Activated naive CD8-positive, alpha-beta T cell treated with anti-CD3 and anti-CD28 coated beads, Interleukin-2, amount 50 U/mL, for 16 hours (primary cell): ENCODE measurements around the gene ARPIN.
A peak's percentile ranks its signal among the peaks of the same experiment; 100 is the strongest.
"Not testable (repeated sequence)": the region's sequence is repeated elsewhere in the genome, so short reads cannot be mapped to it uniquely, and the experiment has no call there.

Source experiments
- DNase-seq: peaks from one replicate; pipeline ENCODE4 v3.0.0-alpha.2; 2020; ENCODE audit warnings: low read depth, low spot score

The ARPIN gene

DNA sequence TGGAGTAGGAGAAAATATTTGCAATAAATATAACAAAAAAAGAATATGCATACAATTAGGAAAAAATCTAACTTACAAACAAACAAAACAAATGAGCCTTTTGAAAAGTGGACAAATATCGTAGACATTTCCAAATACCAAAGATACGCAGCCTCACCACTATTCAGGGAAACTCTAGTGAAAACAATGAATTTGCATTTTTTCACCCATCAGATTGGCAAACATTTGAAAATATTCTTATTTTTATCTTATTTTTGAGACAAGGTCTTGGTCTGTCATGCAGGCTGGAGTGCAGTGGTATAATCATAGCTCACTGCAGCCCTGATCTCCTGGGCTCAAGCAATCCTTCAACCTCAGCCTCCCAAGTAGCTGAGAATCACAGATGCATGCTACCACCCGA is 34.4 kb downstream of the ARPIN start:
- DNase-seq, result no peak

DNA sequence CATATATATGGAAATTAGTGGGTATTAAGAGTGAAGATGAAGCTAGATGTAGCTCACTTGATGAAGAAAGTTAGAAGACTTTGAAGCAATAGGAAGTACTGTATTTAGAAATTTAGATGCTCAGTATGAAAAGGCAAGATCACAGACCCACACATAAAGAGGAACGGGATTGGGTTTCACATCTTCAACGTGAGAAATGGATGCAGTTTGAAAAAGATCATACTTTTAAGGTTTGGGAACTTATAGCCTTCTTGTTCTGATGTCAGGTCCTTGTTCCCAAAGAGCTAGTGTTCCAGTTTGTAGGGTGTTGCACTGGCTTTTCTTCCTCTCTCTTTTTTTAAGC is 35.7 kb downstream of the ARPIN start:
- DNase-seq, result no peak

GRCh38 chr15:89876396-89877082 is 36.2 kb downstream of the ARPIN start:
- DNase-seq, result no peak

DNA sequence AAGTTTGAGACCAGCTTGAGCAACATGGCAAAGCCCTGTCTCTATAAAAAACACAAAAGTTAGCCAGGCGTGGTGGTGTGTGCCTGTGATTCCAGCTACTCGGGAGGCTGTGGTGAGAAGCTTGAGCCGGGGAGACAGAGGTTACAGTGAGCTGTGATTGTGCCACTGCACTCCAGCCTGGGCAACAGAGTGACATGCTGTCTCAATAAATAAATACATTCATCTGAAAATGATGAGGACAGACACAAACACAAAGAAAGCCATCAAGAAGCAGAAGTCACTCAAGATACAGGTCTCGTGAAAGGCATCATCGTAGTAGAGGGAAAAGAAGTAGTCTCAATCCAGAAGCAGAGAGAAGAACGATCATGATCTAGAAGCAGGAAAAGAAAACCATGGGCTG is 37.0 kb downstream of the ARPIN start:
- DNase-seq, result no peak

- DNase-seq, result peak; percentile 67
Measured at GRCh38 chr15:89874926-89875564, 37.7 kb downstream of the ARPIN start.

DNA sequence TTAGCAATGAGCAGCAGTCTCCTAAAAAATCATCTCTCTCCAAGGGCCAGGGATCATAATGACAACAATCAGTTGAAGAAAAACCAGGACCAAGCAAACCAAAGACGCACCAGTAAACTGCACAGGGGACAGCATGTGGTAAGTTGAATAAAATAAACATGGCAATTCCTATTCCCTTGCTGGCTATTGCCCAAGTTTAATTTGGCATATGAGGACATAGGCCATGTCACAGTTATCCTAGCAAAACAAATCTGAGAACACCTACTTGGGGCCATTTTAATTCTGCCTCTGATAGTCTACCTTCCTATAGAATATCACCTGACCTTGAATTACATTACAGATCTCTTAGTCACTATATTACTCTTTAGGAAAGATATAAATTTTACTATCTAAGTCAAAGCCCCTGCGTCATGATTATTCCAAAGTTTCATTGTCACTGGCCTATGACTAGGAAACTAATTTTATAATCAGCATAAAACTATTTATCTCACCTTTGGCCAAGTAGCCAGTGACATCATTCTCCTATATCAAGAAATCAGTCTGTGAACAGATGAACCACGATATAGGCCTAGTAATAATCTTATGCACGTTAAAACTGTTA is 42.0 kb downstream of the ARPIN start:
- DNase-seq, result no peak

DNA sequence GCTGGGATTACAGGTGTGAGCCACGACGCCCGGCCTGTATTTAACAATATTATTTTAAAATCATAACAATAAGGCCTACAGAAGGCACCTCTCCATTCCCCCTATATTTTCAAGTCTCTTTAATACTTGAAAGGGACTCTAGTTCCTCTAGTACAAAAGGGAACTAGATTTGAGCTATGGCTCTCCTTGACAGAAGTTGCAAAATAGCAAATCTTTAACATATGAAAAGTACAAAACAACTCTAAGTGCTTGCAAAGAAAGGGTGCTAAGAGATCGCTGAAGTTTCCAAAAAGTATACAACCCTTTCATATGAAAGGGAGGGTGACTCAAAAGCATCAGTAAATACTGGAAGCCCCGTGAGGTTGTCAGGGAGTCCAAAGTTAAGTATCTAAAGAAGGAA is 42.7 kb downstream of the ARPIN start:
- no peak for DNase-seq

GRCh38 chr15:89869490-89869889 is 43.3 kb downstream of the ARPIN start:
- DNase-seq, result not testable (repeated sequence)

DNA sequence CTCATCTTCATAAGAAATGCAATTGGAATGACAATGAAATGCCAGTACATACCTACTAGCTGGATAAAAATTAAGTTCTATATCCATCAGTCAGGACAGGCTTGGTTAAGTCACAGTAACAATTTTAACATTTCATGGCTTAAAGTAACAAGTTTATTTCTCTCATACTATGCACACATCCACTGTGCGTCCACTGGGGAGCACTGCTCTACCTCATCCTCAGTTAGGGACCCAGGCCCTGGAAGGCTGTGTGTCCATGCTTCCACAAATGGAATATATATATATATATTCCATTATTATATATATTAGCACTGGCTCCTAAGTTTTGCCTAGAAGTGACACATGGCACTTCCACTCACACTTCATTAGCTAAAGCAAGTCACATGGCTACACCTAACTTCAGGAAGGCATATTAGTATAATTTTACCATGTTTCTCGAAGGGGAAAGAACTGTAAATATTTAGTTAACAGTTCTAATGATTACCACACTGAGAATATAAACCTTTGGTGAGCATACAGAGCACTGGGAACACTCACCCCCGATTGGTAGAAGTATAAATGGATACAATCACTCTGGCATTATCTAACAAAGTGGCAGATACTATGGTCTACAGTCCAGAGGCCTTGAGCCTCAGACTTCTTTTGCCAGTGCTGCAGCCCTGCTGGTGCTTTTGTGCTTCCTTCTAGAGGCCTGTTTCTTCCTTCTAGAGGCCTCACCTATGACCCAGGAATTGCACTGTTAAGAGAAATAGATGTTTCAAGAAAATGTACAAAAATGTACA is 47.6 kb downstream of the ARPIN start:
- no peak for DNase-seq

DNA sequence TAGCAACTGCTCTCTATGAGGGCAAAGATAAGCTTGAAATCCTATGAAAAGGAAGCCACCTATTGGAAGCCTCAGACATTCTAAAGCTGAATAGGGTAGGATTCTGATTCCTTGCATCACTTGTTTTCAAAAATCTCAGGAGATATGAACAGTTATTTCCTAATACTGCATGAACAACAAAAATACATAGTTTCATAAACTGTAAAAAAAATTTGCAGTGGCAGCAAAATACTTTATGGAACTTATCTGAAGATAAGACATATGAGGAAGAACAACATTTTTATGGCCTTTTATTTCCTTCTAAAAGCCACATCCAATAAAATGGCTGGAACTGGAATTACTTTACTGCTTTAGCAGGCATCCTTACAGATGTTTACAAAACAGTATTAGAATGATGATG is 48.8 kb downstream of the ARPIN start:
- no peak for DNase-seq

DNA sequence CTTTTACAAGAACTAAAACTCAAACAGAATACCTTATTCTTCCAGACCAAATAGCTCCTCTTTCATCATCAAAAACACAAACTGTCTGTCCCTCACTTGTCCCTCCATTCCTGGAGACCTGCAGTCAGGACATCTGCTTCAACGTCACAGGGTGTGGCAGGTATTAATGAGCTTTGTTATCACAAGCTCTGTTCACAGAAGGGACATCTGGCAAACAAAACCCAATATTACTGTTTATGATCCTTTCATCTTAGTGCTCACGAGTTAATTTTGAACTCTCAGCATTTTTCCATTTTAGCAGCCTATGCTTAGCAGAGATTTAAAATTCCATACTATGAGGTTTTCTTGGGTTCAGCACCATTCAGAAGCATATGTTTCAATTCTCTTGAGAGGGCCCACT is 51.9 kb downstream of the ARPIN start:
- no peak for DNase-seq

DNA sequence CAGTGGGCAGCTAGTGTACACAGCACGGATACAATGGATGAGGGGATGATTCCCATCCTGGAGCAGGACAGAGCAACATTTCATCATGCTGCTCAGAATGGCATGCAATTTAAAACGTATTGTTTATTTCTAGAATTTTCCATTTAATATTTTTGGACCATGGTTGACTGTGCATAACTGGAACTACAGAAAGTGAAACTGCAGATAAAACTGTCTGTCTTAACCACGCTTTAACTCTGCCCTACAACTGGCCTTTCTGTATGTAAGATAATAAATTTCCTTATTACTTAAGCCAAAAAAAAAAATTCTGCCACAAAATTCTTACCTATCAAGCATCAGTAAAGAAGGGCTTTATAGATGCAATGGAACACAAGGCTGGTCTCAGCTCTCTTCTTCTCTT is 52.3 kb downstream of the ARPIN start:
- DNase-seq, result no peak

DNA sequence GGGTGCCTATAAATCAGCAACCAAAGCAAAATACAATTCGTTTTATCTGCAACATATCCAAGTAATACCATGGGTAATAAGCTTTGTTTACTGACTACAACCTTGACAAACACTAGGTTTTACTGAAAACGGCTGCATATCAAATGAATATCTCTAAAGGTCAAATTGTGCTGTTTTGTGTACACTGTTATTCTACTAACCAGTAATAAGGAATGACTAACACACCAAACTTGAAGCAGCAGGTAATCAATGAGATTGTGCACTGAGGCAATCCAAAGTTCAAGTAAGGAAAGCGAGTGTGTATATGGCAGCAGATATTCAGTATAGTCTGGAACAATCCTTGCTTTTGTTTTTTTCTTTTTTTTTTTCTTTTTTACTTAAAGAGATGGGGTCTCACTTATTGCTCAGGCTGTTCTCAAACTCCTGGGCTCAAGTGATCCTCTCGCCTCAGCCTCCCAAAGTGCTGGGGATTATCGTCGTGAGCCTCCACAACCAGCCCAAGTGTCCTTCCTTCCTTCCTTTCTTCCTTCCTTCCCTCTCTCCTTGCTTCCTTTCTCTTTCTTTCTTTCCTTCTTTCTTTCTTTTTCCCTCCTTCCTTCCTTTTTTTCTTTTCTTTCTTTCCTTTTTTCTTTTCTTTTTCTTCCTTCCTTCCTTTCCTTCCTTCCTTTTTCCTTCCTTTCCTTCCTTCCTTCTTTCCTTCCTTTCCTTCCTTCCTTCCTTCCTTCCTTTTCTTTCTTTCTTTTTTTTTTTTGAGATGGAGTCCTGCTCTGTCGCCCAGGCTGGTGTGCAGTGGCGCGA is 53.9 kb downstream of the ARPIN start:
- no peak for DNase-seq

DNA sequence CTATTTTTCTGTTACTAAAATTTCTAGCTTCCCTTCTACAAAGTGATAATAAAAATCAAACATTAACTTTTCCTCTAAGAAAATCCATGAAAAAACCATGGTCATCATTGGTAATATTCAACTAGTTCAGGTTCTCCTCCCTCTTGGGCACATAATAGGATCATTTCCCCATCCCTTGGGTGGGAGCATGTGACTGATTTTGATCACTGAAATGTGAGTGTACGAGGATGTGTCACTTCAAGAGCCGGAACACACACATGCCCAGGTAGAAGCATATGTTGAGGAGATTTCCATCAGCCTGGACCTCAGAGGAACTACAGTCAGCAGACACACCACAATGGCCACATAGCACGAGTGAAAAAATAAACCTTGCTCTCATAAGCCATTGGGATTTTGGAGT is 55.1 kb downstream of the ARPIN start:
- DNase-seq, result no peak

GRCh38 chr15:89855948-89856347 is 56.8 kb downstream of the ARPIN start:
- no peak for DNase-seq

GRCh38 chr15:89854863-89855262 is 57.9 kb downstream of the ARPIN start:
- not testable (repeated sequence) for DNase-seq

GRCh38 chr15:89852342-89852995 is 60.3 kb downstream of the ARPIN start:
- no peak for DNase-seq

GRCh38 chr15:89851673-89852341 is 60.9 kb downstream of the ARPIN start:
- no peak for DNase-seq

- no peak for DNase-seq
Measured at GRCh38 chr15:89848970-89849292, 63.8 kb downstream of the ARPIN start.

DNA sequence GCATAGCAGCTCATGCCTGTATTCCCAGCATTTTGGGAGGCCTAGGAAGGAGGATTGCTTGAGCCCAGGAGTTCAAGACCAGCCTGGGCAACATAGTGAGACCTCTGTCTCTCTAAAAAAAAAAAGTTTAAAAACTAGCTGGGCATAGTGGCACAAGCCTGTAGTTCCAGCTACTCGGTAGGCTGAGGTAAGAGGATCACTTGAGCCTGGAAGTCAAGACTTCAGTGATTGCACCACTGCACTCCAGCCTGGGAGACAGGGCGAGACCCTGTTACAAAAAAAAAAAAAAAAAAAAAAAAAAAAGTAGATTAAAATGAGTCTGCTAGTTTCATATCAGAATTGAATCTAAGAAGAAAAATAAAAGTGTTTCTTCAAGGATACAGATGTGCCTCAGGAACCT is 65.7 kb downstream of the ARPIN start:
- no peak for DNase-seq
